GM21723 (cell line): ENCODE data around the gene SERBP1.
"Not testable (repeated sequence)": the region's sequence is repeated elsewhere in the genome, so short reads cannot be mapped to it uniquely, and the experiment has no call there.

Experiments
- ATAC-seq: cut with Tn5 transposase; IDR thresholded peaks from one replicate; pipeline ENCODE4 v1.9.1; 2021; ENCODE audit warnings: mild to moderate bottlenecking, moderate library complexity; ENCODE audit not compliant: unreplicated experiment

Gene SERBP1

GRCh38 chr1:67441183-67441582 lies 11.0 kb upstream of the SERBP1 start:
- peak; percentile 67 for ATAC-seq

GRCh38 chr1:67440339-67440738 lies 10.1 kb upstream of the SERBP1 start:
- ATAC-seq, result no peak

GRCh38 chr1:67439277-67440029 lies 9.3 kb upstream of the SERBP1 start:
- no peak for ATAC-seq

- ATAC-seq, result no peak
Observed at GRCh38 chr1:67437961-67438360, 7.8 kb upstream of the SERBP1 start.

- no peak for ATAC-seq
Observed at GRCh38 chr1:67436511-67437055, 6.4 kb upstream of the SERBP1 start.

- ATAC-seq, result no peak
Observed at GRCh38 chr1:67434491-67434890, 4.3 kb upstream of the SERBP1 start.

- ATAC-seq, result no peak
Observed at GRCh38 chr1:67433837-67434236, 3.6 kb upstream of the SERBP1 start.

GRCh38 chr1:67432745-67433144 lies 2.5 kb upstream of the SERBP1 start:
- no peak for ATAC-seq

GRCh38 chr1:67431869-67432578 lies 1.8 kb upstream of the SERBP1 start:
- no peak for ATAC-seq

- ATAC-seq, result no peak
Observed at GRCh38 chr1:67431156-67431765, 1.1 kb upstream of the SERBP1 start.

- peak; percentile 4 for ATAC-seq
Observed at GRCh38 chr1:67429528-67430357, 459 bp downstream of the SERBP1 start.

GRCh38 chr1:67429011-67429527 lies 1.1 kb downstream of the SERBP1 start:
- no peak for ATAC-seq

GRCh38 chr1:67427947-67428346 lies 2.3 kb downstream of the SERBP1 start:
- ATAC-seq, result no peak

- no peak for ATAC-seq
Observed at GRCh38 chr1:67427465-67427864, 2.7 kb downstream of the SERBP1 start.

GRCh38 chr1:67420835-67421492 lies 9.2 kb downstream of the SERBP1 start:
- no peak for ATAC-seq

- ATAC-seq, result no peak
Observed at GRCh38 chr1:67418839-67419586, 11.2 kb downstream of the SERBP1 start.

GRCh38 chr1:67417733-67418132 lies 12.5 kb downstream of the SERBP1 start:
- not testable (repeated sequence) for ATAC-seq

- ATAC-seq, result no peak
Observed at GRCh38 chr1:67415041-67415440, 15.2 kb downstream of the SERBP1 start.

GRCh38 chr1:67414574-67414973 lies 15.6 kb downstream of the SERBP1 start:
- ATAC-seq, result no peak
